ENCODE data around the gene CYP2S1.

DNA sequence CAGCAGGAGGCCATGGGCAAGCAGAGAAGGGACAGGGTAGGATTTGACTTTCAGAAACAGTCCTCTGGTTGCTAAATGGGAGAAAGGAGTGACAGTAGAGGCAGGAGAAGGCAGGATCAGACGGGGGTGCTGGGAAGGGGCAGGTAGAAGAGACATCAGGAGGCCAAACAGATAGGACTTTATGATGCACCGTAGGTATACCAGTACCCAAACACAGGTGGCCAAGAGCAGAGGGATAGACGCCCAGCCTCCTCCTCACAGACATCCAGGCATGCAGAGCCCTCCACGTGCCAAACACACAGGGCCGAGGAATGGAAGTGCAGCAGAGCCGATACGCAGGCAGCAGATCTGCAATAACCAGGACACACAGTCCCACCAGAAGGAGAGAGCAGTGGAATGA is 24.7 kb downstream of the CYP2S1 start:
- TF ChIP-seq POLR2A (IDR thresholded peaks at IDR 0.05) (no peak), EP300 (IDR thresholded peaks at IDR 0.05) (no peak), POLR2AphosphoS5 (IDR thresholded peaks at IDR 0.05) (no peak)
- TF ChIP-seq, protein P1, sequence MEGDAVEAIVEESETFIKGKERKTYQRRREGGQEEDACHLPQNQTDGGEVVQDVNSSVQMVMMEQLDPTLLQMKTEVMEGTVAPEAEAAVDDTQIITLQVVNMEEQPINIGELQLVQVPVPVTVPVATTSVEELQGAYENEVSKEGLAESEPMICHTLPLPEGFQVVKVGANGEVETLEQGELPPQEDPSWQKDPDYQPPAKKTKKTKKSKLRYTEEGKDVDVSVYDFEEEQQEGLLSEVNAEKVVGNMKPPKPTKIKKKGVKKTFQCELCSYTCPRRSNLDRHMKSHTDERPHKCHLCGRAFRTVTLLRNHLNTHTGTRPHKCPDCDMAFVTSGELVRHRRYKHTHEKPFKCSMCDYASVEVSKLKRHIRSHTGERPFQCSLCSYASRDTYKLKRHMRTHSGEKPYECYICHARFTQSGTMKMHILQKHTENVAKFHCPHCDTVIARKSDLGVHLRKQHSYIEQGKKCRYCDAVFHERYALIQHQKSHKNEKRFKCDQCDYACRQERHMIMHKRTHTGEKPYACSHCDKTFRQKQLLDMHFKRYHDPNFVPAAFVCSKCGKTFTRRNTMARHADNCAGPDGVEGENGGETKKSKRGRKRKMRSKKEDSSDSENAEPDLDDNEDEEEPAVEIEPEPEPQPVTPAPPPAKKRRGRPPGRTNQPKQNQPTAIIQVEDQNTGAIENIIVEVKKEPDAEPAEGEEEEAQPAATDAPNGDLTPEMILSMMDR (IDR thresholded peaks at IDR 0.05), result no peak
